M059J (cell line): ENCODE measurements around the gene FREM2. TPM values are rescaled to one million over a fixed set of nuclear protein-coding genes. Genes with fewer than 3 reads are reported as not detected.
A peak's percentile ranks its signal among the peaks of the same experiment; 100 is the strongest.

ENCODE experiments used
- DNase-seq: peaks from one replicate; pipeline ENCODE4 v3.0.0-alpha.2; 2012; ENCODE audit warnings: low read depth
- total RNA-seq: library from RNA; depleted of rRNA; stranded (reverse); fragments of >200 nt; shearing (Covaris generic); gene quantifications from 2 replicates; pipeline ENCODE4 v1.2.3, GENCODE V29; 2014

FREM2 gene
- total RNA-seq, 1 experiment from 2014 or later = 0.12 TPM

DNA sequence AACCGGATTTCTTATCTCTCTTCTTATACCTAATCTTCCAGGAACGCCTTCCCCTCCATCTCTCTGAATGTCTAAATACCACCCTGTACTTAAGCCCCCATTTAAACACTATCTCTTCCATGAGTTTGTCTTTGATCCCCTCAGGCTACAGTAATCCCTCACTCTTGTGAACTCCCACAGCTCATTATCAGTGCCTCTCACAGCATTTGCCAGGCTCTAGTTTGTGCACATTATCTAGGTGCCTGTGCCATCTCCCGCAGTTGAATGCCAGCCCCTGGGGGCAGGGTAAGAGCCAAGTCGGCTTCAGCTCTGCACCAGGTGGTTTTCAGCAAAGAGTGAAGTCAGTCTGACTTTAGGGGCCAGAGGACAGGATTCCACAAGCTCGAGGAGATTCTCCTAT, 71.4 kb downstream of the FREM2 start:
- DNase-seq = no peak

DNA sequence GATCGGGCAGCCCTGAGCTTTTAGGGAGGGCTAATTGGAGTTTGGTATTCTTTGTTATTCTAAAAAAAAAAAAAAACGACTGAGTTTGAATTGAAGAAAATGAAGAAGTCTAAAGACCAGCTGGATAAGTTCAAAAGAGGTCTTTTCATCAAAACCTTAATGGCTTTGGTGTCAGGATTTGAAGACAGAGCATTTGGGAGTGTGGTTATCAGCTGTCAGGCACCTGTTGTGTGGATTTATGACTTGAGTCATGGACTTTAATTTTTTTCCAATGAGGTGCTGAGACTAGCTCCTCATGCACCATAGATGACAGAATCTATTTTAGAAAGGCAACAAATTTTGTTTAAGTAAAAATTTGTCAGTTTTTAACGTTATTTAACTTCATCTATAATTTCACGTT, 72.5 kb downstream of the FREM2 start:
- DNase-seq = no peak

DNA sequence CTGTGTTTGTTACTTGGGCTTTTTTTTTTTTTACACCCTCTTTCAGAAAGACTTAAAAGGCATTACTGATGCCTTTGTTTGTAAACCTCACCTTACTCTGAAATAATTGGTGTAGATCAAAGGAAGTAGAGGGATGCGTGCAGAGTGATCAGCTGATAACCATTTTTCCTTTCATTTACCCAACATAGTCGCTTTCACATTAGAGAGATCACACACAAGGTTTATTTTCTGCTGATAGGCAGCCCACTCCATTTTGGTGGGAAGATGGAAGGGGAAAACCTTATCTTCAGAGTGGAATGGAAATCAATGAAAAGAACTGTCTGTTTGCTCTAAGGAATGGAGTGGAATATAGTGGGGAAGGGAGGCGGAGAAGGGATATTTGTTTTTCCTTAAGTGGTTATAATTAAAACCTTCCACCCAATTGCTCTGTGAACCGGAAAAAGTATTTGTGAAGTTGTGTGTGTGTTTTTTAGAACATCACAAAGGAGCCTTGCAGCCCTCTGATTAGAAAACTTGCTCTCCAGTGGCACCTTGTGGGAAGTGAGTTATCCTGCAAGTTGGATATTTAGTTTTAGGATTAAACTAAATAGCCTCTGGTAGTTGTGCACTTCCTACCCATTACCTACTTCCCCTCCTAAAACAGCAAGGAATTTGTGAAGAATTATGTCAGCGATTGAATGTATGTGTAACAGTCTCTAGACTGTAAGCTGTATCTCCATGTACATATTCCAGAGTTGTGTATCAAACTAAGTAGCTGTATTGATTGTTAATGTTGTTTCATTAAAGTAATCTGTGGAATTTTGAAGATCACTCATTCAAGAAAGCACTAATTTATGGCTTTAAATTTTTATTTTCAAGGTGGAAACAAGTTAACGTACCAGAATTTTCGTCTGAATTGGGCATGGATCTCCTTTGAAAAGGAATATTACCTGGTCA, 76.8 kb downstream of the FREM2 start:
- peak; percentile 27 for DNase-seq

DNA sequence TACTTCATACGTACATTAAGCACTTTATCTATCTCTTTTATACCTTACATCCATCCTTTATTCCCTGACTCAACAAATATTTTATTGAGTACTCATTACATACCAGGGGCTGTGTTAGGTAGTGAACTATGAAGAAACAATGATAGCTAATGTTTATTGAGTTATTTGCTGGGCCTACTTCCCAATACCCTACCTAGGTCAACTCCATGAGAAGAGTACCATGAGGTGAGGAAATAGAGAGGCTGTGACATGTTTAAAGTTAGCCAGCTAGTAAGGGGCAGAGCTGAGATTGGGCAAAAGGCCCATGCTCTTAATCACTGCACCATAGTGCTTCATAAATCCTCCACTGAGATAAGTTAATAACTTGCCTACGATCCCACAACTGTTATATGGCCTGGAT, 79.9 kb downstream of the FREM2 start:
- no peak for DNase-seq

DNA sequence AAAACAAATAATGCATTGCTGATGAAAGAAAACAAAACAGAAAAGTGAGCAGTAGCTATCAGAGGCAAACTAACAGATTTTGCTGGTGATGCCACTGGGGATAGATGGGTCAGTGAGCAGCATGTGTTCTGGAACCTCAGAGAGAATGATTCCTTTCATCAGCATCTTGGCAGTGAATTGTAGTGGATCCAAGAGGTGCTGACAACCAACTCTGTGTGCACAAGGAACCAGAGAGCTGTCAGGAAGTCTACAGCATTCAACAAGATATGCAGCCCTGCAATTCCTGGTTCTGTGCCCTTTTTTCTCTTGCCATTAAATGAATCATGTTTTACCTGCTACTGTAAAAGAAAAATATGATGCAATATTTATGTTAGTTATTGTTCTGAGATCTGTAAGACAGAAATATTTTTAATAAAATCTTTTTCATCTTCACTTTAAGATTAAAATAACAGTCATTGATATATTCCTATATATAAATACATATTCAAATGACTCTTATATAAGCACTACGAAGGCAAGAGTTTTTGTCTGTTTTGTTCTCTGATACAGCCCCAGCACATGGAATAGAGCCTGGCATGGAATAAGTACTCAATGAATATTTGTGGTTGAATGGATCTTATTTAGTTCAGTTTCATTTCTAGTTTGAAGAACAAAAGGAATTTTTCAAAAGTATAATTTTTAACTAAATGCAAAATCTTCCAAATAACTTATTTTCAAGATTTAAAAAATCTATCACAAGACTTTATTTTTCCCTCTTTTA, 80.8 kb downstream of the FREM2 start:
- no peak for DNase-seq

DNA sequence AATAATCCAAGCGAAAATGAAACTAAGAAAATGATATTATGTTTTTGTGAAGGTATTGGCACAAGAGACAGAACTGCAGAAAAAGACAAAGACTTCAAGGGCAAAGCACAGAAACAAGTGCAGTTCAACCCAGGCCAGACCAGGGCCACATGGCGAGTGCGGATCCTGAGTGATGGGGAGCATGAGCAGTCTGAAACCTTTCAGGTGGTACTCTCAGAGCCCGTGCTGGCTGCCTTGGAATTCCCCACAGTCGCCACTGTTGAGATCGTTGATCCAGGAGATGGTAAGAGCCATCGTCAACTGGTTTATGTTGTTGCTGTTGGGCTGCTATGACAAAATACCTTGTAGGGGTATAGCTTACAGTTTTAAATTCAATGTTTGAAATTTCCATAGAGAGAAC, 82.6 kb downstream of the FREM2 start:
- DNase-seq = no peak

DNA sequence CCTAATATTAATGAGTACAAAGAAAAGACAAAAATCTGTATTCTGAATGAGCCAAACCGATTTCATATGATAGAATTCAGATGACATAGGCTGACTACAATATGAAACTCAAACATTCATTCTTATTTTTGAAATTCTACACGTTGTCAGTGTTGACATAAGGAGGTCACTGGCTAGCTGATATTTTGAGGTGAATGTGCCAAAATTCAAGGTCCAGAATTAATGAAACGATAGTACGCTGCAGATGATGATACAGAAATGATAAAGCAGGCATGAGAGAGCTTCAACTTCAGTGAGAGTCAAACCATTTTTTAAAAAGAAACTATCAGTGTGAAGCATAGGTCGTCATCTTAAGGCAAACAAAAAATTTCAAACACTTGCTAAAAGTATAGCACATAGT, 88.2 kb downstream of the FREM2 start:
- DNase-seq = no peak

DNA sequence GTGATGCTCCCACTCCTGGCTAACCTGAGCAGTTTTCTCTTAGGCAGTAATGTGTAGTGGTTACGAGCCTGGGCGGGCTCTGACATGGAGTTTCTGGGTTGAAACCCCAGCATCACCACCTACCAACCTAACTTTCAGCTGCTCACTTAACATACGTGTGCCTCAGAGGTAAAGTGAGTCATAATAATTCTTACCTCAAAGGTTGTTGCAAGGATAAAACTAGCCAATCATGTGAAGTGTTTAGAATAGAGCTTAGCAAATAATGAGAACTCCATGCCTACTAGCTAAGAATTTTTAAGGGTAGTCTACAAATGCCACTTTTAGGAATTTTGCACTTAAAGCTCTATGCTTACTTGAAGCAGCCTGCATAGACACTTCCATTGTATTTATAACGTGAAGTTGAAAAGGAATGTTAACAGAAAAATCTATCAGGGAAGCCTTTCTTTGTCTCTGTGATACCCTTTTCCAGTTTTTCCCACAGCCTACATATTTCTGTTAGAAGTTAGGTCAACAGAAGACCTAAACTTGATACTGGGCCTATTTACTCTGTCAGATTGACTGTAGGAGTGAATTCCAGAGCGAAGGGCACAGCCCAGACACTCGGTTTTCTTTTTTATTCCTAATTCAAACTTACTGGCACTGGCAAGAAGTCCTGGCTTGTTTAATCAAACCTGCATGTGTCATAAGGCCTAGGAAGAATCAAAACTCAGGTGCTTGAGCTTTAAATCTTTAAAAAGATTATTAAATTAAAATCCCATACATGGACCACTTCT, 90.7 kb downstream of the FREM2 start:
- no peak for DNase-seq

DNA sequence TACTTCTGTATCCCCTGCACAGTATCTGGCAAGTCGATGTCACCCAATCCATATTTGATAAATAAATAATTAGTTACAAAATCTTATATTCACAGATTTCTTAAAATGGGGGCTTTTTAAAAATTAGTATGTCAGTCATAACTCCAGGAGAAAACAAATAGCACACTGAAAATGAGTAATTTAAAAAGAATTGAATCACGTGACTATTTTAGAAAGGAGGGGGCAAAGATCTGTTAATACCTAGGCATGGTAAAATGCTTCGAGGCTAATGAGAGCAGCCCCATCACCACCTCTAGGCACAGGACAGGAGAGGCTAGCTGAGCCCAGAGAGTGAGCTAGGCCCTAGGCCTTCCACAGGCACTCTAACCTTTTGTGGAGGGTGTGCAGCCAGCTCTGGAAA, 94.7 kb downstream of the FREM2 start:
- no peak for DNase-seq

DNA sequence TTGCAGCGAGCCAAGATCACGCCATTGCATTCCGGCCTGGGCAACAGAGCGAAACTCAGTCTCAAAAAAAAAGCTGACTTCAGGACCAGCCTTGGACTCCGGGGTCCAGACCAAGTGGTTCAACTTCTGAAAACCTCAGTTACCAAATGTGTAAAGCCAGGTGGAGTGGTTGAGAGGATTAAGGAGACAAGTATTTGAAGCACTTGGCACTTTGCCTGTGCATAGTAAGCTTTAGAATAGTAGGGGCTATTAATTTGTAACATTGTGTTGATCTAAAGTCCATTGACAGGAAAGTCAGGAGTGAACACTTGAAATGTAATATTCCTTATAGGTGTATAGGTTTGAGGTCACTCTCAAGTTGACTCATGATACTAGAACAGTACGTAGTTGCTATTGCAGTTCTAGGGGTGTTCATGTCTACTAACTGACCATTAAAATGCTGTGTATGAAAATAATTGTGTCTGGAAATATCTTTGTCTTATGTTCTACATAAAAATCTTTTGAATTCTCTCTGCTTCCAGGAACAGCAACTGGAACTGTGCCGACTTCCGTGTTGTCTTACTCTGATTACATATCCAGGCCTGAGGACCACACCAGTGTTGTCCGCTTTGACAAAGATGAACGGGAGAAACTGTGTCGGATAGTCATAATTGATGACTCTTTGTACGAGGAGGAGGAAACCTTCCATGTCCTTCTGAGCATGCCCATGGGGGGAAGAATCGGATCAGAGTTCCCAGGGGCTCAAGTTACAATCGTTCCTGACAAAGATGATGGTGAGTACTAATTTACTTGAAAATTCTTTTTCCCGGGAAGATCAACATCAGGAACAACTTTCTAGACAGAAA, 97.4 kb downstream of the FREM2 start:
- no peak for DNase-seq

DNA sequence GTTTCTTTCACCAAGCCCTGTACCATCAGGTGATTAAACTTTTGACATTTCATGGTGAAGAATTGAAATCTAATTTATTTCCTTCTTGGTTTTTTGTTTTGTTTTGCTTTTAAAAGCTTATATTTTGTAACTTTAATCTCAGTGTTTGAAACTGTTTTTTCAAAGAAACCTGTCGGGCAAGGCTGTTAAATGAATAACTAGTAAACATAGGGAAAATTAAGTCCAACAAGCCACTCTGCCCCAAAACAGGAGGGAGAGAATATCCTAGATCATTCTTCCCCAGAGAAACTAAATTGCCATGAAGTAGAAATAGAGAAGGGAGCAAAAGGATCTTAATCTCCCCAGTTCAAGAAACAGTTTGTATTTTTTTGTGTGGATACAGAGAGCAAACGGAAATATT, 98.2 kb downstream of the FREM2 start:
- no peak for DNase-seq

DNA sequence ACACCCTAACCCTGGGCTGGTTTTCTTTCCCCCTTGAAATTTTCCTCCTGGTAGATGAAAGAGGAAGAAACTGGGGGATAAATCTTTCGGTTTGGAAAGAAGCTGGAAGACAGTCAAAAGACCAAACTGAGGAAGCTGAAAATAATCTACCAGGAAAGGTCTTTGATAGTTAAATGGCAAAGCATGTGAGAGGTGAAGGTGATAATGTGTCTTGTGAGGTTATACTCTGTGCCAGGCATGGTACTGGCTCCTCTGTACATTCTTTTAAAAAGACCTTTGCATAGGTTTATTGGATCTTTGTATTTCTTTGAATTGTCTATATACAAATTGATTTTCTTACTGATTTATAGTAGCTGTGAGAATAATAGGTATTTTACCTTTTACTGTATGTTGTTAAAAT, 98.6 kb downstream of the FREM2 start:
- DNase-seq = no peak

DNA sequence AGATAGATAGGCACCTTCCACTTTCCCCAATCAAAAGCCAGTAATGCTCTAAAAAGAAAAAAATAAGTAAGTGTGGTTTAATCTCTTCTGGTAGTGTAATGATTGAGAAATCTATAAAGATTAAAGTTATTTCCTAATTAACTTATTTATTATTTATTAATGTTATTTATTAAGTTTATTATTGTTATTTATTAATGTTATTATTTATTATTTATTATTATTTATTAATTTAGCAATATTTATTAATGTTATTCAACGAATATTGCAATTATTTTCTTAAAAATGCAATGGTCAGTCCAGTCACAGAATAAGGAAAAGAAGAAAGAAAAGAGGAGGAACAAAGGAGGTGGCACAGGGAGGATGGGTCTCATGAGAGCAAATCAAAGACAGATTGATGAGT, 100.7 kb downstream of the FREM2 start:
- no peak for DNase-seq

DNA sequence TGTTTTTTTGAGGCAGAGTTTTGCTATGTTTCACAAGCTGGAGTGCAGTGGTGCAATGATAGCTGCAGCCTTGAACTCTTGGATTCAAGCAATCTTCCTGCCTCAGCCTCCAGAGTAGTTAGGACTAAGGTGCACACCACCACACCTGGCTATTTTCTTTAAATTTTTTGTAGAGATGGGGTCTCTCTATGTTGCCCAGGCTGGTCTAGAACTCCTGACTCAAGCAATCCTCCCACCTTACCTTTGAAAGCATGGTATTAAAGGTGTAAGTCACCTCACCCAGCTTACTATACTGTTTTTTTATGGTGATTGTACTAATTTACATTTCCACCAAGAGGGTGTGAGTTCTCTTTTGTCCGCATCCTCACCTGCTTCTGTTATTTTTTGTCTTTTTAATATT, 110.0 kb downstream of the FREM2 start:
- DNase-seq = no peak

DNA sequence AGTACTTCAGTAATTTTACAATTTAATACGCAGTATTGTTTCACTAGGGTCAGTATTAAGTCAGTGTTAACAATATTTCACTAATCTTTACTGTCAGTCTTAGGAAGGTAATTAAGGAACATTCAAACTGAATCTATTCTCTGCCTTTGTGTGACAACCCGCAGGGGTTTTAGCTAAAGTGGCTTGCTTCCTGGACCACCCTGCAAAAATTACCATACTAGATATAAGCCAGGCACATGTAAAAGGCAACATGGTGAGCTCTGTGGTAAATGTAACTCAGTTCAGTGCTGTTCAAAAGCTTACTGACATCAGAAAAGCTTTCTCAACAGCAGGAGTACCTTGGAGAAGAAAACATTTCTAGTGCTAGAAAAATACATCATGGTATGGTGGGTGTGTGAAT, 116.7 kb downstream of the FREM2 start:
- DNase-seq = no peak

DNA sequence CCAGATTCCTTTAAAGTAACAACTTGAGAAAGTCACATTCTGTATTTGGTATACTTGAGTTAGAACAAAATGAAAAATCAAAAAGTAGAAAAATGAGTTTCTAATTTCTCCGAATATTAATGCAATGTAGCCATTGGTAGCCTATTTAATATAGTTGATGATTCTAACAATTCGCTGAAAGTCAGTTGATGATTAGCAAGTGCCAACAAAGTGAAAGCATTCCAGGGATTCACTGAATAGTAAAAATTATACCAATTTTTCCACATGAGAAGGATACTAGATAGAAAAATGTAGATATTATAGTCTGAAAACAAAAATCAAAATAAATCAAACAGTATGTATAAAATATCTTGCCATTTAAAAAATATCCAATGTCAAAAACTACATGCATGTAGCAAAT, 117.2 kb downstream of the FREM2 start:
- DNase-seq = no peak

DNA sequence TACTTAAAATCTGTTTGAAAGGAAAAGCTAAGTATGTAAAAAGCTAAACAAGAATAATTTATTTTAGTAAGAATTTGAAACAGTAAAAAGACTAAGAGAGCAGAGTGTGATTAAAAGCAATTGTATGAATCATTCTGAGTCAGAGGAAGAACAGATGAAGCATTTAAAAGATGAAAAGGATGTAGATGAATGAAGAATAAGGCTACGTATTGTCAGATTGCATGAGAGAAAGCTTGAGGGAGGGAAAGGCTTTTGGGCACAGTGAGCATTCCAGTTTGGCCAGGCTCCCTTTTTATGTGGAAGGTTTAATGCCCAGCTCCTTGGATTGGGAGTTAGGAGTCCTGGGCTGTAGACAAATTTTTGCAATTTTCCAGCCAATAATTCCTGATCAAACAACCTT, 117.7 kb downstream of the FREM2 start:
- peak; percentile 14 for DNase-seq

DNA sequence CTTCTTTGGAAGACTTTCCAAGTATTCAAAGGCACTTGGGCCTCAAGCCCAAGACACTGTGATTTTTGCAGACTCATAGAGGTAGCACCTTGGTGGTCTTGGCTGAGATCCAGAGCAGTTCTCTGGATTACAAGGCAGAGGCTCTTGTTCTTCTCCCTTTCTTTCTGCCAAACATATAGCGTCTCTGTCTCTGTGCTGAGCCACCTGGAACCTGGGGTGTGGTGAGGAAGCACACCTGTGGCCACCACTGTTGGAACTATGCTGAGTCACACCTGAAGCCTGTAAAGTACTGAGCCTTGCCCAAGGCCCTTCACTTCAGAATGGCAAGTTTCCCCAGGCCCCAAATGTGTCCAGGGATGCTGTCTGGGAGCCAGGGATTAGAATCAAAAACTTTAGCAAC, 127.5 kb downstream of the FREM2 start:
- DNase-seq = no peak

DNA sequence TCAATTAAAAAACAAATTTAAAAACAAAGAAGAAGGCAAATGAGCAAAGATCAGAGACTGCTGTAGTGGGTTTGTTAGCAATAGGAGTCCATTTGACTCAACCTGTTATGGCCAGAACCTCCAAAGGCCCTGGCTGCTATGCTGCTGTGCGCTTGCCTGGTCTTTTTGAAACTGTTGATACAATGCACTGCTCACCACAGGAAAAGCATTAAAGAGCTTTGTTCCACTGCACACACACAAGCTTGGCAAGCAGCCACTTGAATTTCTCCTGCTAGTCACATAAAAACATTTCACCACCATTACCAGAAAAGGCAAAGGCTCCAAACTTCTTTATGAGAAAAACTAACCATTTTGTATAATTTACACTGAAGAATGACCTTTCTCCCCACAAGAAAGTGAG, 132.2 kb downstream of the FREM2 start:
- DNase-seq = peak; percentile 11

DNA sequence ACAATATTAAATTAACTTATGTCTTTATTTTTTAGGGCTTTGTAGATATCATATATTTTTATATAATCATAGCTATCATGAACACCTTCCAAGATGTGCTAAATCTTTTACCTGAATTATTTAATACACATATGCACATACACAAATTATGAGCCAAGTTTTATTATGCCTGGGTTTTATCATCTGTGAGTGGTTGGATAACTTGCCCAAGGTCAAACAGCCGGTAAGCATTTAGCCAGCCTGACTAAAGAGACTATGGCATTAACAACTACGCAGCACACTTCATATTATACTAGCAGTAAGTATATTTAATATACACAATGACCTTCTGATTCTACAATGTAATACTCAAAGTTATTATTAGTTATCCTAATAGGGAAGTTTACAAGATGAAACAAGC, 132.7 kb downstream of the FREM2 start:
- DNase-seq = no peak

DNA sequence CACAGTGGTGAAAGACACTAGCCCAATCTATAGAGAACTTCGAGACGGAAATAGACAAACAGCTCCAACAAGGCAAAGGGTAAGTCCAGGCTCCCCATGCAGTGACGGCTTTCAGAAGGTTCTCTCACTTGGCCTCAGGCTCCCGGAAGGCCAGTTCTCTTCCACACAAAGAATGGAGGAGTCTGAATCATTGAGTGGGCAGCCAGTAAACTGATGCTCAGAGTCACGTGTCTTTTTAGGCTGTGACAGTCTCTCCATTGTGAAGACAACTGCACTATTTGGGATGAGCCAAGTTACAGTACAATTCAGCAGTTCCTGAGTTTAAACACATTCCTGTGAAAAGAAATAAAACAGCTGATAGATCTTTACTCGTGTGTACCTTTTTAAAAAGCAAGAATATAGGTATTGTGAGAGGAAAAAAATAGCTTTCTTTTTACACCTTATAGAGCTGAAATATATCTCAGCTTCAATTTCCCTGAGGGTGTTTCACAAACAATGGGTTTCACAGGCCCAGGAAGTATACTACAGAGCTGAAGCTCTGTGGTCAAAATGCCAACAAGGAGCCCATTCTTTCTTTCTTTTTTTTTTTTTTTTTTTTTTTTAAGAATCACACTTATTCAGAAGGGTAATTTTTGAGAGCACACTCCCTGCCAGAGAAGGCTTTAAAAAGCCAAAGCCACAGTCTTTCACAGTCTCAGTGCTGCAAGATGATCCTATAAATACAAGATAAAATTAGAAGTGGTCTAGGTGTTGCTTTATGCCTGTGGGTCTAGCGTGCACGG, 135.1 kb downstream of the FREM2 start:
- peak; percentile 33 for DNase-seq
